HCT116 (cell line): ENCODE data around the gene LRRC8B. TPM values are rescaled to one million over a fixed set of nuclear protein-coding genes. Genes with fewer than 3 reads are reported as not detected.

Source experiments
- ATAC-seq: fragments of 200-7000 bp; cut with Tn5 transposase; 2 replicates; pipeline ENCODE4 v1.9.1; 2020; ENCODE audit warnings: mild to moderate bottlenecking, moderate library complexity
- BruUV-seq: library from RNA; stranded (reverse); fragments of 400-500 nt; replicated peaks from 2 replicates; lab custom pipeline; 2021; lab: Mats Ljungman, UMichigan
- CTCF ChIA-PET: fragments of 300-600 bp; sonication (Branson Sonifier 250); formaldehyde crosslinking; loops from one replicate; lab custom pipeline; 2021; ENCODE audit warnings: antibody characterized with exemption; lab: Charles Lee
- POLR2A ChIA-PET: fragments of 300-600, 350-600 bp; sonication (Branson Sonifier 250); formaldehyde crosslinking; loops from one replicate; lab custom pipeline; 2021; ENCODE audit warnings: antibody characterized with exemption; lab: Charles Lee
- RAD21 ChIA-PET, 2 experiments: fragments of 300-600 bp; sonication (Branson Sonifier 250); formaldehyde crosslinking; loops; one replicate each; lab custom pipeline; 2023; ENCODE audit warnings: low total read pairs in 2 of 2; ENCODE audit not compliant: uncharacterized antibody in 2 of 2, unreplicated experiment in 2 of 2, low non-redundant PET in 1 of 2; lab: Charles Lee
- DNase-seq: peaks from one replicate; pipeline ENCODE4 v3.0.0-alpha.2; 2010; ENCODE audit warnings: low read depth, low spot score
- H2AFZ ChIP-seq: fragments of 200-600 bp; shearing (Covaris generic), sonication (generic); 2 replicates; pipeline ENCODE4 v1.6.1; 2017; ENCODE audit warnings: low read depth, mixed run types, mixed read lengths, antibody characterized with exemption, low read length; ENCODE audit not compliant: poor library complexity, severe bottlenecking
- H3K27ac ChIP-seq: 2 replicates; pipeline ENCODE4 v1.5.1; 2012; ENCODE audit warnings: low read depth, low read length
- H3K27me3 ChIP-seq: fragments of 200-600 bp; sonication (generic); 2 replicates; pipeline ENCODE4 v1.6.1; 2016; ENCODE audit warnings: mixed run types, low read length, mixed read lengths; ENCODE audit not compliant: insufficient read depth
- H3K36me3 ChIP-seq, 2 experiments: fragments of 200-500 bp in 1 of 2; fragments of 200-600 bp in 1 of 2; sonication (Bioruptor generic) in 1 of 2; sonication (generic) in 1 of 2; 2 replicates each; pipeline versions ENCODE4 v1.5.1 to v1.6.1; 2014 to 2016; ENCODE audit warnings: low read length in 2 of 2, inconsistent platforms in 1 of 2, mixed read lengths in 1 of 2, mixed run types in 1 of 2; ENCODE audit not compliant: insufficient read depth in 2 of 2, control insufficient read depth in 1 of 2
- H3K4me1 ChIP-seq, 2 experiments: fragments of 200-600 bp in 1 of 2; sonication (generic) in 1 of 2; 2 replicates each; pipeline versions ENCODE4 v1.5.1 to v1.6.1; 2012 to 2017; ENCODE audit warnings: low read length in 2 of 2, inconsistent platforms in 1 of 2, mild to moderate bottlenecking in 1 of 2, mixed read lengths in 1 of 2, mixed run types in 1 of 2, moderate library complexity in 1 of 2; ENCODE audit not compliant: insufficient read depth in 2 of 2, control insufficient read depth in 1 of 2
- H3K4me2 ChIP-seq: fragments of 200-600 bp; sonication (generic); 2 replicates; pipeline ENCODE4 v1.6.1; 2017; ENCODE audit warnings: mixed run types, low read length, mixed read lengths
- H3K4me3 ChIP-seq, 2 experiments: fragments of 200-600 bp in 1 of 2; sonication (generic) in 1 of 2; replicated peaks in 1 of 2; 2 replicates each; pipeline ENCODE4 v1.5.1; 2011 to 2016; ENCODE audit warnings: low read length in 2 of 2, control low read depth in 1 of 2, low read depth in 1 of 2, mild to moderate bottlenecking in 1 of 2, mixed read lengths in 1 of 2, mixed run types in 1 of 2
- H3K79me2 ChIP-seq: fragments of 200-600 bp; sonication (generic); 2 replicates; pipeline ENCODE4 v1.6.1; 2017; ENCODE audit warnings: mild to moderate bottlenecking, mixed run types, low read length, moderate library complexity, mixed read lengths; ENCODE audit not compliant: insufficient read depth
- H3K9ac ChIP-seq: fragments of 200-600 bp; sonication (generic); 2 replicates; pipeline ENCODE4 v1.6.1; 2016; ENCODE audit warnings: low read length, mixed read lengths
- H3K9me2 ChIP-seq: fragments of 200-600 bp; sonication (generic), shearing (Covaris generic); 2 replicates; pipeline ENCODE4 v1.6.1; 2017; ENCODE audit warnings: mixed run types, mild to moderate bottlenecking, moderate library complexity; ENCODE audit not compliant: insufficient read depth
- H3K9me3 ChIP-seq, 2 experiments: fragments of 200-500 bp in 1 of 2; fragments of 200-600 bp in 1 of 2; sonication (Bioruptor generic) in 1 of 2; sonication (generic) in 1 of 2; 2 replicates each; pipeline ENCODE4 v1.6.1; 2014 to 2017; ENCODE audit warnings: low read length in 2 of 2, mixed read lengths in 2 of 2, inconsistent platforms in 1 of 2, low read depth in 1 of 2, mild to moderate bottlenecking in 1 of 2, mixed run types in 1 of 2, moderate library complexity in 1 of 2; ENCODE audit not compliant: control insufficient read depth in 1 of 2, insufficient read depth in 1 of 2
- H4K20me1 ChIP-seq: fragments of 200-600 bp; sonication (generic), shearing (Covaris generic); 2 replicates; pipeline ENCODE4 v1.6.1; 2017; ENCODE audit warnings: mixed run types, mild to moderate bottlenecking, moderate library complexity; ENCODE audit not compliant: insufficient read depth
- ATF3 ChIP-seq: IDR thresholded peaks from 2 replicates; pipeline ENCODE4 v1.6.1; 2012
- CBX3 ChIP-seq: IDR thresholded peaks from 2 replicates; pipeline ENCODE4 v1.6.1; 2012; ENCODE audit warnings: low read depth
- CEBPB ChIP-seq: IDR thresholded peaks from 2 replicates; pipeline ENCODE4 v1.6.1; 2012; ENCODE audit warnings: low read depth
- EGR1 ChIP-seq: IDR thresholded peaks from 2 replicates; pipeline ENCODE4 v1.6.1; 2012; ENCODE audit warnings: low read depth
- EZH2 ChIP-seq: fragments of 200-600 bp; sonication (generic); IDR thresholded peaks from 2 replicates; pipeline ENCODE4 v1.6.1; 2017; ENCODE audit warnings: antibody characterized with exemption, mixed run types
- FOSL1 ChIP-seq: IDR thresholded peaks from 2 replicates; pipeline ENCODE4 v1.6.1; 2012; ENCODE audit warnings: low read depth
- JUND ChIP-seq: IDR thresholded peaks from 2 replicates; pipeline ENCODE4 v1.6.1; 2012
- POLR2A ChIP-seq: IDR thresholded peaks from 2 replicates; pipeline ENCODE4 v1.7.0; 2011; ENCODE audit warnings: borderline replicate concordance; ENCODE audit not compliant: insufficient read depth, insufficient read length; ENCODE audit errors: extremely low read depth
- POLR2AphosphoS5 ChIP-seq: IDR thresholded peaks from 2 replicates; pipeline ENCODE4 v1.6.1; 2011; ENCODE audit warnings: mild to moderate bottlenecking, low read depth, low read length, moderate library complexity
- SIN3A ChIP-seq: IDR thresholded peaks from 2 replicates; pipeline ENCODE4 v1.6.1; 2012; ENCODE audit warnings: low read depth
- SP1 ChIP-seq: IDR thresholded peaks from 2 replicates; pipeline ENCODE4 v1.6.1; 2012; ENCODE audit warnings: low read depth
- SRF ChIP-seq: IDR thresholded peaks from 2 replicates; pipeline ENCODE4 v1.6.1; 2012; ENCODE audit warnings: low read depth
- TCF7L2 ChIP-seq: IDR thresholded peaks from 2 replicates; pipeline ENCODE4 v1.7.0; 2011; ENCODE audit warnings: borderline replicate concordance, inconsistent platforms; ENCODE audit not compliant: insufficient read depth, insufficient read length; ENCODE audit errors: extremely low read depth
- ZFX ChIP-seq: fragments of 450-650 bp; IDR thresholded peaks from 2 replicates; pipeline ENCODE4 v1.6.1; 2017
- intact Hi-C: fragments of 100-400 bp; cut with micrococcal nuclease; formaldehyde crosslinking; loops from 2 replicates; pipeline ENCODE4 v1.10.0; 2022
- total RNA-seq: library from RNA; stranded (reverse); gene quantifications from one replicate; pipeline ENCODE4 v1.2.1, GENCODE V29; 2021; ENCODE audit not compliant: unreplicated experiment
- TF ChIP-seq, protein P1 (sequence below): IDR thresholded peaks from 2 replicates; pipeline ENCODE4 v1.6.1; 2011; ENCODE audit warnings: mild to moderate bottlenecking, low read length, moderate library complexity; ENCODE audit not compliant: insufficient replicate concordance; ENCODE audit errors: extremely low read depth

LRRC8B gene
- total RNA-seq, 1 experiment from 2014 or later = 17.9 TPM

DNA sequence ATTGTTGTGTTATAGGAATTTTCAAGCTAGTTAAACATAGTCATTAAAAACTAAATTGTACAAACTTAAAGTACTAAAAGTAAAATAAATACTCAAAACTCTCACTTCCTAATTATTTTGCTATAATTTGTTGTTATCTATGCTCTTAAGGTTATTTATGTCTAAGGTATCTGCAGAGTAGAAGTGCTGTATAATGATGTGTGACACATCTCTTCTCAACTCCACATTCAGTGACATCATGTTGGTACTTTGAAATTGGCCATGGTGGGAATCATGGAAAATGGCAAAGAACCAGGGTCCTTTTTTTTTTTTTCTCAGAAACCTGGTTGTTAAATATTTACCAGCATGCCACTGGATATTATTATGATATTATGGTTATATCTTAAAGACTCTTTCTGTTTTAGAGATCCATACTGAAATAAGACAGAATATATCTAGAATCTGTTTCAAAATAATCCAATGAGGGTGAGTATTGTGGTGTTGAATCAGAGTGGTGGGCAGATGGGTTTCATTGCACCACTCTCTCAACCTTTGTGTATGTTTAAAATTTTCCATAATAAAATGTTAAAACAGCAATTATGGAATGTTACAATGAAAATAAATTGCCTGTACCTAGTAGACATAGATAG, 22.4 kb downstream of the LRRC8B start:
- BruUV-seq = no TSS peak
- Histone ChIP-seq H4K20me1 (no peaks in the 10 kb centered on the region), H3K27ac (no peak overlapping the region), H3K9me2 (no peaks in the 10 kb centered on the region), H2AFZ (no peak overlapping the region), H3K4me3 (no peak overlapping the region), H3K4me2 (no peak overlapping the region), H3K9me3 (no peaks in the 10 kb centered on the region), H3K36me3 (no peaks in the 10 kb centered on the region), H3K9ac (no peak overlapping the region)
- DNase-seq = no peak
- ChIA-PET CTCF (interaction anchor here (0.7 kb wide), 1 partner anchor 20 kb away, joined by 3 read pairs; no protein-coding TSS in a partner anchor), POLR2A (no interaction called here)
- TF ChIP-seq SP1 (no peak), JUND (no peak), POLR2AphosphoS5 (no peak), EGR1 (no peak), SIN3A (no peak), EZH2 (no peak), CEBPB (no peak)
- TF ChIP-seq, all 23 proteins: peak for 0
- intact Hi-C loops = no loop called here
- H3K27me3 ChIP-seq = no peaks in the 10 kb centered on the region
- ATAC-seq = no peak
- peaks cover 0 to 8% of the 10 kb centered on the region in 2 experiments; a peak in 2 of 4 replicates for H3K4me1 ChIP-seq
- H3K79me2 ChIP-seq = peaks cover 19% of the 10 kb centered on the region
- RAD21 ChIA-PET = no interaction called here

- ATAC-seq (no peak), DNase-seq (no peak)
- CTCF ChIA-PET = interaction anchor here (0.7 kb wide), 1 partner anchor 19 kb away, joined by 3 read pairs; no protein-coding TSS in a partner anchor
- H4K20me1 ChIP-seq = no peaks in the 10 kb centered on the region
- H3K27me3 ChIP-seq = no peaks in the 10 kb centered on the region
- TF ChIP-seq EZH2 (no peak), ZFX (no peak), POLR2AphosphoS5 (no peak), SIN3A (no peak), POLR2A (no peak), FOSL1 (0 out of 2 replicates have a peak, but pooled peaks have one; percentile 18), SP1 (no peak), EGR1 (no peak), SRF (peak; percentile 89), CBX3 (no peak), CEBPB (no peak), TCF7L2 (no peak), ATF3 (no peak)
- TF ChIP-seq, protein P1, sequence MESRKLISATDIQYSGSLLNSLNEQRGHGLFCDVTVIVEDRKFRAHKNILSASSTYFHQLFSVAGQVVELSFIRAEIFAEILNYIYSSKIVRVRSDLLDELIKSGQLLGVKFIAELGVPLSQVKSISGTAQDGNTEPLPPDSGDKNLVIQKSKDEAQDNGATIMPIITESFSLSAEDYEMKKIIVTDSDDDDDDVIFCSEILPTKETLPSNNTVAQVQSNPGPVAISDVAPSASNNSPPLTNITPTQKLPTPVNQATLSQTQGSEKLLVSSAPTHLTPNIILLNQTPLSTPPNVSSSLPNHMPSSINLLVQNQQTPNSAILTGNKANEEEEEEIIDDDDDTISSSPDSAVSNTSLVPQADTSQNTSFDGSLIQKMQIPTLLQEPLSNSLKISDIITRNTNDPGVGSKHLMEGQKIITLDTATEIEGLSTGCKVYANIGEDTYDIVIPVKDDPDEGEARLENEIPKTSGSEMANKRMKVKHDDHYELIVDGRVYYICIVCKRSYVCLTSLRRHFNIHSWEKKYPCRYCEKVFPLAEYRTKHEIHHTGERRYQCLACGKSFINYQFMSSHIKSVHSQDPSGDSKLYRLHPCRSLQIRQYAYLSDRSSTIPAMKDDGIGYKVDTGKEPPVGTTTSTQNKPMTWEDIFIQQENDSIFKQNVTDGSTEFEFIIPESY = no peak
- H3K4me1 ChIP-seq = peaks cover 0 to 8% of the 10 kb centered on the region in 2 experiments; a peak in 2 of 4 replicates
- no peak overlapping the region for H3K4me3 ChIP-seq
- POLR2A ChIA-PET = no interaction called here
- H3K79me2 ChIP-seq = peaks cover 13% of the 10 kb centered on the region
- no peak overlapping the region for H3K27ac ChIP-seq
- H3K9me3 ChIP-seq = no peaks in the 10 kb centered on the region
- H2AFZ ChIP-seq = no peak overlapping the region
- RAD21 ChIA-PET = no interaction called here
- H3K4me2 ChIP-seq = no peak overlapping the region
- no peak overlapping the region for H3K9ac ChIP-seq
- H3K9me2 ChIP-seq = no peaks in the 10 kb centered on the region
- H3K36me3 ChIP-seq = no peaks in the 10 kb centered on the region
- intact Hi-C loops = no loop called here
- no TSS peak for BruUV-seq
Measured at GRCh38 chr1:89547563-89548116, 23.0 kb downstream of the LRRC8B start.
